Tibial nerve (tissue), 4 donors: ENCODE data around the gene POLR1C.

ENCODE experiments used
- CTCF ChIP-seq, 5 experiments: fragments of 200-600 bp in 3 of 5; fragments of 450-650 bp in 2 of 5; sonication (generic) in 3 of 5; IDR thresholded peaks; one replicate each; pipeline ENCODE4 v1.5.1; 2016 to 2019; ENCODE audit warnings: antibody characterized with exemption in 5 of 5, mild to moderate bottlenecking in 3 of 5, moderate library complexity in 2 of 5
- EP300 ChIP-seq, 2 donors: sonication (generic); formaldehyde crosslinking; IDR thresholded peaks; one replicate each; pipeline ENCODE4 v1.6.1; 2017; ENCODE audit warnings: antibody characterized with exemption in 2 of 2, mild to moderate bottlenecking in 1 of 2
- POLR2A ChIP-seq, 2 donors: fragments of 450-650 bp; IDR thresholded peaks; one replicate each; pipeline ENCODE4 v1.6.1; 2017; ENCODE audit warnings: antibody characterized with exemption in 2 of 2, mild to moderate bottlenecking in 2 of 2, moderate library complexity in 2 of 2

- TF ChIP-seq POLR2A (IDR thresholded peaks at IDR 0.05) (no peak), CTCF (IDR thresholded peaks at IDR 0.05) (no peak), EP300 (IDR thresholded peaks at IDR 0.05) (no peak)
Observed at GRCh38 chr6:43515808-43516207, 1.1 kb upstream of the POLR1C start.
